Panc1 (cell line): Measurements from ENCODE around the gene MRTFA. TPM values are rescaled to one million over a fixed set of nuclear protein-coding genes. Genes with fewer than 3 reads are reported as not detected.

Experiments used
- ATAC-seq: fragments of 200-7000 bp; cut with Tn5 transposase; 2 replicates; pipeline ENCODE4 v1.9.1; 2020; ENCODE audit warnings: mild to moderate bottlenecking, moderate library complexity
- BruUV-seq: library from RNA; stranded (reverse); fragments of 400-500 nt; replicated peaks from 2 replicates; lab custom pipeline; 2021; lab: Mats Ljungman, UMichigan
- CTCF ChIA-PET: fragments of 300-600 bp; sonication (Branson Sonifier 250); formaldehyde crosslinking; loops from one replicate; lab custom pipeline; 2022; ENCODE audit warnings: antibody characterized with exemption; lab: Charles Lee
- POLR2A ChIA-PET: fragments of 300-600 bp; sonication (Branson Sonifier 250); formaldehyde crosslinking; loops from one replicate; lab custom pipeline; 2022; ENCODE audit warnings: antibody characterized with exemption; lab: Charles Lee
- DNase-seq: peaks from one replicate; pipeline ENCODE4 v3.0.0-alpha.2; 2010; ENCODE audit warnings: low read depth, low spot score
- H3K27ac ChIP-seq: 2 replicates; pipeline ENCODE4 v1.5.1; 2011; ENCODE audit warnings: mild to moderate bottlenecking, low read length, inconsistent platforms
- H3K27me3 ChIP-seq: fragments of 200-500 bp; sonication (Bioruptor generic); 2 replicates; pipeline ENCODE4 v1.6.0; 2014; ENCODE audit warnings: low read length, inconsistent platforms; ENCODE audit not compliant: control insufficient read depth, insufficient read depth
- H3K36me3 ChIP-seq: fragments of 200-500 bp; sonication (Bioruptor generic); 2 replicates; pipeline ENCODE4 v1.5.1; 2014; ENCODE audit warnings: inconsistent platforms, mild to moderate bottlenecking, low read length, moderate library complexity; ENCODE audit not compliant: control insufficient read depth, insufficient read depth
- H3K4me1 ChIP-seq: 2 replicates; pipeline ENCODE4 v1.5.1; 2011; ENCODE audit warnings: inconsistent platforms, mild to moderate bottlenecking, low read length, moderate library complexity; ENCODE audit not compliant: control insufficient read depth, insufficient read depth
- H3K4me3 ChIP-seq, 2 experiments: 2 replicates each; pipeline ENCODE4 v1.5.1; 2011 to 2012; ENCODE audit warnings: low read depth in 2 of 2, low read length in 2 of 2, mild to moderate bottlenecking in 2 of 2, inconsistent platforms in 1 of 2, moderate library complexity in 1 of 2
- H3K9me3 ChIP-seq: fragments of 200-500 bp; sonication (Bioruptor generic); 2 replicates; pipeline ENCODE4 v1.5.1; 2014; ENCODE audit warnings: low read depth, mild to moderate bottlenecking, inconsistent platforms, low read length, moderate library complexity; ENCODE audit not compliant: control insufficient read depth, insufficient read depth
- POLR2AphosphoS5 ChIP-seq: IDR thresholded peaks from 2 replicates; pipeline ENCODE4 v1.6.1; 2012; ENCODE audit warnings: mild to moderate bottlenecking, low read depth, low read length, moderate library complexity
- SIN3A ChIP-seq: IDR thresholded peaks from 2 replicates; pipeline ENCODE4 v1.6.1; 2012; ENCODE audit warnings: low read depth, mild to moderate bottlenecking, low read length, moderate library complexity, borderline replicate concordance; ENCODE audit not compliant: insufficient read depth
- TCF7L2 ChIP-seq: IDR thresholded peaks from 2 replicates; pipeline ENCODE4 v1.6.1; 2011; ENCODE audit warnings: mild to moderate bottlenecking, low read depth, low read length, inconsistent platforms
- in situ Hi-C: cut with HindIII; loops from 2 replicates; pipeline ENCODE4 v1.10.0; 2016; ENCODE audit warnings: low sequenced_read_pairs, low pct_unique_long_range_greater_than_20kb
- intact Hi-C: fragments of 100-400 bp; cut with micrococcal nuclease; formaldehyde crosslinking; loops from one replicate; pipeline ENCODE4 v1.10.0; 2022; ENCODE audit not compliant: unreplicated experiment
- total RNA-seq: library from RNA; stranded (reverse); gene quantifications from one replicate; pipeline ENCODE4 v1.2.1, GENCODE V29; 2021; ENCODE audit not compliant: unreplicated experiment
- TF ChIP-seq, protein P1 (sequence below): fragments of 450-650 bp; IDR thresholded peaks from 2 replicates; pipeline ENCODE4 v1.5.1; 2017; ENCODE audit warnings: mild to moderate bottlenecking
- TF ChIP-seq, protein P2 (sequence below), 2 experiments: IDR thresholded peaks; 2 replicates each; pipeline ENCODE4 v1.6.1; 2011 to 2012; ENCODE audit warnings: low read depth in 2 of 2, control low read depth in 1 of 2, low read length in 1 of 2, mild to moderate bottlenecking in 1 of 2, moderate library complexity in 1 of 2; ENCODE audit not compliant: insufficient read depth in 1 of 2

MRTFA gene
- total RNA-seq, 1 experiment from 2014 or later: 62.1 TPM

DNA sequence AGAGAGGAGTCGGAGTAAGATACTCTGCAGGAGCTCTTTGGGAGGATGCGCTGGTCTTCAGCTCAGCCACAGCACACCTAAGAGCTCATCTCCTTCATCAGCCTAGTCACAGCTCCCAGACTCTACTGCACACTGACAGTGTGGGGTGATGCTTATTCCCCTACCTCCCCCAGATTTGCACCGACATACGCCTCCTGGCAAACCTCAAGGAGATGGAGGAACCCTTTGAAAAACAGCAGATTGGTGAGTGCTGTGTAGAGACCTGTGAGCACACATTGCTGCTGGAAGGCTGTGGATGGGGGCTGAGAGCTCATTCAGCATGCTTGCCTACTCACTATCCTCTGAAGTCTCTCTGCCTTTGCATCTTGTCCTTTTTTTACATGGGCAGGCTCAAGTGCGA lies 275.4 kb downstream of the MRTFA start:
- POLR2A ChIA-PET: no interaction called here
- no TSS peak for BruUV-seq
- peaks cover 29% of the 10 kb centered on the region for H3K36me3 ChIP-seq
- no peak for TF ChIP-seq POLR2AphosphoS5
- TF ChIP-seq, protein P1, sequence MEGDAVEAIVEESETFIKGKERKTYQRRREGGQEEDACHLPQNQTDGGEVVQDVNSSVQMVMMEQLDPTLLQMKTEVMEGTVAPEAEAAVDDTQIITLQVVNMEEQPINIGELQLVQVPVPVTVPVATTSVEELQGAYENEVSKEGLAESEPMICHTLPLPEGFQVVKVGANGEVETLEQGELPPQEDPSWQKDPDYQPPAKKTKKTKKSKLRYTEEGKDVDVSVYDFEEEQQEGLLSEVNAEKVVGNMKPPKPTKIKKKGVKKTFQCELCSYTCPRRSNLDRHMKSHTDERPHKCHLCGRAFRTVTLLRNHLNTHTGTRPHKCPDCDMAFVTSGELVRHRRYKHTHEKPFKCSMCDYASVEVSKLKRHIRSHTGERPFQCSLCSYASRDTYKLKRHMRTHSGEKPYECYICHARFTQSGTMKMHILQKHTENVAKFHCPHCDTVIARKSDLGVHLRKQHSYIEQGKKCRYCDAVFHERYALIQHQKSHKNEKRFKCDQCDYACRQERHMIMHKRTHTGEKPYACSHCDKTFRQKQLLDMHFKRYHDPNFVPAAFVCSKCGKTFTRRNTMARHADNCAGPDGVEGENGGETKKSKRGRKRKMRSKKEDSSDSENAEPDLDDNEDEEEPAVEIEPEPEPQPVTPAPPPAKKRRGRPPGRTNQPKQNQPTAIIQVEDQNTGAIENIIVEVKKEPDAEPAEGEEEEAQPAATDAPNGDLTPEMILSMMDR: no peak
- TF ChIP-seq, protein P2, sequence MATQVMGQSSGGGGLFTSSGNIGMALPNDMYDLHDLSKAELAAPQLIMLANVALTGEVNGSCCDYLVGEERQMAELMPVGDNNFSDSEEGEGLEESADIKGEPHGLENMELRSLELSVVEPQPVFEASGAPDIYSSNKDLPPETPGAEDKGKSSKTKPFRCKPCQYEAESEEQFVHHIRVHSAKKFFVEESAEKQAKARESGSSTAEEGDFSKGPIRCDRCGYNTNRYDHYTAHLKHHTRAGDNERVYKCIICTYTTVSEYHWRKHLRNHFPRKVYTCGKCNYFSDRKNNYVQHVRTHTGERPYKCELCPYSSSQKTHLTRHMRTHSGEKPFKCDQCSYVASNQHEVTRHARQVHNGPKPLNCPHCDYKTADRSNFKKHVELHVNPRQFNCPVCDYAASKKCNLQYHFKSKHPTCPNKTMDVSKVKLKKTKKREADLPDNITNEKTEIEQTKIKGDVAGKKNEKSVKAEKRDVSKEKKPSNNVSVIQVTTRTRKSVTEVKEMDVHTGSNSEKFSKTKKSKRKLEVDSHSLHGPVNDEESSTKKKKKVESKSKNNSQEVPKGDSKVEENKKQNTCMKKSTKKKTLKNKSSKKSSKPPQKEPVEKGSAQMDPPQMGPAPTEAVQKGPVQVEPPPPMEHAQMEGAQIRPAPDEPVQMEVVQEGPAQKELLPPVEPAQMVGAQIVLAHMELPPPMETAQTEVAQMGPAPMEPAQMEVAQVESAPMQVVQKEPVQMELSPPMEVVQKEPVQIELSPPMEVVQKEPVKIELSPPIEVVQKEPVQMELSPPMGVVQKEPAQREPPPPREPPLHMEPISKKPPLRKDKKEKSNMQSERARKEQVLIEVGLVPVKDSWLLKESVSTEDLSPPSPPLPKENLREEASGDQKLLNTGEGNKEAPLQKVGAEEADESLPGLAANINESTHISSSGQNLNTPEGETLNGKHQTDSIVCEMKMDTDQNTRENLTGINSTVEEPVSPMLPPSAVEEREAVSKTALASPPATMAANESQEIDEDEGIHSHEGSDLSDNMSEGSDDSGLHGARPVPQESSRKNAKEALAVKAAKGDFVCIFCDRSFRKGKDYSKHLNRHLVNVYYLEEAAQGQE (IDR thresholded peaks at IDR 0.05; ENCODE audit: insufficient read depth in 1 of 2, low read depth in 2 of 2, low read length in 1 of 2): no peak
- no peak for TF ChIP-seq TCF7L2
- TF ChIP-seq SIN3A: no peak
- intact Hi-C loops (no loop called here), in situ Hi-C loops (no loop called here)
- no peaks in the 10 kb centered on the region for H3K4me1 ChIP-seq
- DNase-seq: no peak
- ATAC-seq: no peak
- no peak overlapping the region for H3K4me3 ChIP-seq
- H3K9me3 ChIP-seq: no peaks in the 10 kb centered on the region
- no peak overlapping the region for H3K27ac ChIP-seq
- CTCF ChIA-PET: no interaction called here
- H3K27me3 ChIP-seq: no peaks in the 10 kb centered on the region

Other genes with a start within 250 kb of the MRTFA start
- not detected for gene MCHR1, start 42.8 kb upstream of the MRTFA start, total RNA-seq
- 28.9 TPM for gene SLC25A17, start 182.6 kb upstream of the MRTFA start, total RNA-seq
- 200 TPM for gene ST13, start 219.9 kb upstream of the MRTFA start, total RNA-seq
- gene XPNPEP3, start 220.4 kb upstream of the MRTFA start, total RNA-seq: 21.0 TPM
- gene DNAJB7, start 225.4 kb upstream of the MRTFA start, total RNA-seq: not detected